Heart left ventricle (tissue), 16 donors: Measurements from ENCODE around the gene CRYBB2. TPM values are rescaled to one million over a fixed set of nuclear protein-coding genes. Genes with fewer than 3 reads are reported as not detected.

ENCODE experiments used
- ATAC-seq, 4 donors: fragments of 200-7000 bp; cut with Tn5 transposase; one replicate each; pipeline ENCODE4 v1.9.1; 2020 to 2022; ENCODE audit warnings: moderate library complexity in 4 of 4, mild to moderate bottlenecking in 3 of 4, moderate number of reproducible peaks in 1 of 4
- DNase-seq, 5 donors: peaks; one replicate each; pipeline ENCODE4 v3.0.0-alpha.2; 2020
- H3K27ac ChIP-seq, 12 donors: fragments of 200-600 bp; sonication (generic) in 4 of 12; one replicate each; pipeline versions ENCODE4 v1.5.0 to v1.8.0; 2016 to 2022; ENCODE audit warnings: mild to moderate bottlenecking in 2 of 12
- H3K27me3 ChIP-seq, 9 donors: fragments of 200-600 bp; sonication (generic) in 2 of 9; one replicate each; pipeline versions ENCODE4 v1.5.1 to v1.8.0; 2016 to 2022; ENCODE audit warnings: mild to moderate bottlenecking in 3 of 9
- H3K36me3 ChIP-seq, 9 donors: fragments of 200-600 bp; sonication (generic) in 2 of 9; one replicate each; pipeline versions ENCODE4 v1.5.0 to v1.8.0; 2018 to 2022; ENCODE audit warnings: mild to moderate bottlenecking in 2 of 9
- H3K4me1 ChIP-seq, 12 donors: fragments of 200-600 bp; sonication (generic) in 4 of 12; one replicate each; pipeline versions ENCODE4 v1.5.0 to v1.8.0; 2016 to 2022; ENCODE audit warnings: mild to moderate bottlenecking in 3 of 12
- H3K4me3 ChIP-seq, 12 donors: fragments of 200-600 bp; sonication (generic) in 4 of 12; one replicate each; pipeline versions ENCODE4 v1.5.0 to v1.8.0; 2017 to 2022; ENCODE audit warnings: mild to moderate bottlenecking in 9 of 12, moderate library complexity in 4 of 12
- H3K9me3 ChIP-seq, 12 donors: fragments of 200-600 bp; sonication (generic) in 4 of 12; one replicate each; pipeline versions ENCODE4 v1.5.0 to v1.8.0; 2016 to 2022; ENCODE audit warnings: mild to moderate bottlenecking in 1 of 12
- CTCF ChIP-seq, 12 donors: fragments of 200-600 bp; sonication (generic) in 4 of 12; IDR thresholded peaks; one replicate each; pipeline versions ENCODE4 v1.5.0 to v1.8.0; 2018 to 2022; ENCODE audit warnings: antibody characterized with exemption in 12 of 12, mild to moderate bottlenecking in 5 of 12
- POLR2A ChIP-seq, 2 donors: fragments of 450-650 bp; IDR thresholded peaks; one replicate each; pipeline ENCODE4 v1.6.1; 2017; ENCODE audit warnings: antibody characterized with exemption in 2 of 2, mild to moderate bottlenecking in 2 of 2, moderate library complexity in 2 of 2
- WGBS, 4 donors: extraction: QIAGEN DNeasy Blood & Tissue Kit in 2 of 4; methylation state at CpG; one replicate each; pipeline versions ENCODE4 v1.1.5 to v1.1.7; 2013 to 2018; 5-methylcytosine and 5-hydroxymethylcytosine counted together
- intact Hi-C, 10 donors: fragments of 100-400 bp; cut with DNase I; formaldehyde crosslinking; loops; one replicate each; pipeline versions ENCODE4 v1.11.1 to v1.14.2; 2022
- polyA plus RNA-seq, 2 donors: library from polyadenylated mRNA; stranded (reverse); fragments of 200-250 nt; gene quantifications; one replicate each; pipeline ENCODE4 v1.2.3, GENCODE V29; 2013
- total RNA-seq, 9 donors: library from RNA; depleted of rRNA in 2 of 9; stranded (reverse); fragments of >200 nt in 2 of 9; fragmentation: NEBNext Ultra II Directional in 3 of 9; extraction: Animal tissue kit (Norgen Biotek cat#: 25700) in 3 of 9; gene quantifications; one replicate each; pipeline versions ENCODE4 v1.1.0 to v1.2.4, GENCODE V29; 2016 to 2023
- donor health status: ischemic (EF 13 %, LVEDD 7.1; RV severe dilation, severe dysfunction).
- donor health status: healthy with polysubstance abuse.
- donor health status: DM: no; HTN: yes; CAD: no.
- donor health status: DM: no; HTN: no; CAD: no.
- donor health status: ischemic (EF 25% LVEDD 6.9; RV normal size, moderate dysfunction).
- donor health status: ischemic (EF 25% LVEDD 5.7; RV mildly dilated, moderate dysfunction).
- donor health status: healthy.
- donor health status: DM: yes; HTN: yes; CAD: no.
- donor health status: ischemic (EF 35%, LVEDD 5.7; RV mildly dilated, moderate dysfunction).
- donor health status: nonischemic (EF 11% LVEDD 7.7; RV severe dilation, severe dysfunction).
- donor health status: DM: yes; HTN: yes; CAD: no.
- donor health status: PGD.
- donor health status: ischemic (EF 29% LVEDD 5.4; RV normal size, mild dysfunction).
- donor health status: nonischemic (EF 23%, LVEDD 6.1; RV moderate dilation, normal function).

Gene CRYBB2
- total and polyA plus RNA-seq, 11 donors: not detected

GRCh38 chr22:25174888-25175411, 44.5 kb upstream of the CRYBB2 start:
- TF ChIP-seq CTCF (IDR thresholded peaks at IDR 0.05): no peak
- TF ChIP-seq POLR2A (IDR thresholded peaks at IDR 0.05): no peak
- DNase-seq (no peak), ATAC-seq (no peak)
- Histone ChIP-seq H3K36me3 (peaks cover 0 to 79% (median 41%) of the 10 kb centered on the region in 9 donors), H3K27ac (no peak overlapping the region), H3K27me3 (no peaks in the 10 kb centered on the region), H3K4me1 (no peaks in the 10 kb centered on the region), H3K9me3 (peaks cover 0 to 9% (median 3%) of the 10 kb centered on the region in 12 donors), H3K4me3 (no peak overlapping the region)
- WGBS, 4 donors: 73 to 81% (median 75%) methylated on average over 6 of the region's 6 CpGs
- intact Hi-C loops: loop anchor here in 6 of 10 donors (5.0 to 10.0 kb wide), 4 partner anchors 63 to 240 kb away; no protein-coding TSS in a partner anchor

- H3K4me3 ChIP-seq: no peak overlapping the region
- ATAC-seq: no peak
- no peak for DNase-seq
- no peaks in the 10 kb centered on the region for H3K27me3 ChIP-seq
- no peaks in the 10 kb centered on the region for H3K4me1 ChIP-seq
- H3K36me3 ChIP-seq: peaks cover 0 to 82% (median 37%) of the 10 kb centered on the region in 9 donors
- intact Hi-C loops: loop anchor here in 4 of 10 donors (10.0 kb wide), 2 partner anchors 91 to 241 kb away; no protein-coding TSS in a partner anchor
- H3K9me3 ChIP-seq: peaks cover 0 to 11% (median 3%) of the 10 kb centered on the region in 12 donors
- H3K27ac ChIP-seq: no peak overlapping the region
- WGBS, 4 donors: 86 to 96% (median 88%) methylated on average over 6 of the region's 6 CpGs
- TF ChIP-seq CTCF (IDR thresholded peaks at IDR 0.05): no peak
- no peak for TF ChIP-seq POLR2A (IDR thresholded peaks at IDR 0.05)
Observed at GRCh38 chr22:25176175-25176574, 43.3 kb upstream of the CRYBB2 start.

GRCh38 chr22:25176799-25177198, 42.6 kb upstream of the CRYBB2 start:
- no peak for DNase-seq
- H3K27me3 ChIP-seq: no peaks in the 10 kb centered on the region
- no peak overlapping the region for H3K4me3 ChIP-seq
- TF ChIP-seq POLR2A (IDR thresholded peaks at IDR 0.05) (no peak), CTCF (IDR thresholded peaks at IDR 0.05) (no peak)
- H3K36me3 ChIP-seq: peaks cover 0 to 77% (median 36%) of the 10 kb centered on the region in 9 donors
- ATAC-seq: no peak
- H3K27ac ChIP-seq: no peak overlapping the region
- 93 to 98% (median 95%) methylated on average over 3 of the region's 3 CpGs for WGBS, 4 donors
- H3K4me1 ChIP-seq: no peaks in the 10 kb centered on the region
- peaks cover 0 to 11% (median 3%) of the 10 kb centered on the region in 12 donors for H3K9me3 ChIP-seq
- intact Hi-C loops: loop anchor here in 4 of 10 donors (10.0 kb wide), 2 partner anchors 92 to 242 kb away; no protein-coding TSS in a partner anchor

- intact Hi-C loops: loop anchor here in 4 of 10 donors (10.0 kb wide), 2 partner anchors 92 to 242 kb away; no protein-coding TSS in a partner anchor
- 90 to 92% (median 90%) methylated on average over 13 of the region's 13 CpGs for WGBS, 4 donors
- Histone ChIP-seq H3K27me3 (no peaks in the 10 kb centered on the region), H3K36me3 (peaks cover 0 to 77% (median 36%) of the 10 kb centered on the region in 9 donors), H3K4me3 (no peak overlapping the region), H3K27ac (no peak overlapping the region), H3K9me3 (peaks cover 0 to 11% (median 3%) of the 10 kb centered on the region in 12 donors), H3K4me1 (no peaks in the 10 kb centered on the region)
- DNase-seq (no peak), ATAC-seq (no peak)
- no peak for TF ChIP-seq CTCF (IDR thresholded peaks at IDR 0.05)
- TF ChIP-seq POLR2A (IDR thresholded peaks at IDR 0.05): no peak
Observed at GRCh38 chr22:25177226-25177625, 42.2 kb upstream of the CRYBB2 start.
